Measurements from ENCODE around the gene CCN2. TPM values are rescaled to one million over a fixed set of nuclear protein-coding genes. Genes with fewer than 3 reads are reported as not detected.

CCN2 gene, protein sequence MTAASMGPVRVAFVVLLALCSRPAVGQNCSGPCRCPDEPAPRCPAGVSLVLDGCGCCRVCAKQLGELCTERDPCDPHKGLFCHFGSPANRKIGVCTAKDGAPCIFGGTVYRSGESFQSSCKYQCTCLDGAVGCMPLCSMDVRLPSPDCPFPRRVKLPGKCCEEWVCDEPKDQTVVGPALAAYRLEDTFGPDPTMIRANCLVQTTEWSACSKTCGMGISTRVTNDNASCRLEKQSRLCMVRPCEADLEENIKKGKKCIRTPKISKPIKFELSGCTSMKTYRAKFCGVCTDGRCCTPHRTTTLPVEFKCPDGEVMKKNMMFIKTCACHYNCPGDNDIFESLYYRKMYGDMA
- total RNA-seq: 10 to 100 TPM; 17.1 to 39.7 (median 39.4) TPM
- long read RNA-seq, donor 1, transcript CTGF-201 (5 exons, 2,339 nt): major isoform, 96 of 114 reads
- long read RNA-seq, donor 1, partial matches to known transcripts: 12 of 114 reads
- long read RNA-seq, donor 1, other reads (novel, unspliced or antisense): 6 of 114 reads
- long read RNA-seq, donor 2, transcript CTGF-201 (5 exons, 2,339 nt): major isoform, 80 of 85 reads
- long read RNA-seq, donor 2, partial matches to known transcripts: 1 of 85 reads
- long read RNA-seq, donor 2, other reads (novel, unspliced or antisense): 4 of 85 reads

DNA sequence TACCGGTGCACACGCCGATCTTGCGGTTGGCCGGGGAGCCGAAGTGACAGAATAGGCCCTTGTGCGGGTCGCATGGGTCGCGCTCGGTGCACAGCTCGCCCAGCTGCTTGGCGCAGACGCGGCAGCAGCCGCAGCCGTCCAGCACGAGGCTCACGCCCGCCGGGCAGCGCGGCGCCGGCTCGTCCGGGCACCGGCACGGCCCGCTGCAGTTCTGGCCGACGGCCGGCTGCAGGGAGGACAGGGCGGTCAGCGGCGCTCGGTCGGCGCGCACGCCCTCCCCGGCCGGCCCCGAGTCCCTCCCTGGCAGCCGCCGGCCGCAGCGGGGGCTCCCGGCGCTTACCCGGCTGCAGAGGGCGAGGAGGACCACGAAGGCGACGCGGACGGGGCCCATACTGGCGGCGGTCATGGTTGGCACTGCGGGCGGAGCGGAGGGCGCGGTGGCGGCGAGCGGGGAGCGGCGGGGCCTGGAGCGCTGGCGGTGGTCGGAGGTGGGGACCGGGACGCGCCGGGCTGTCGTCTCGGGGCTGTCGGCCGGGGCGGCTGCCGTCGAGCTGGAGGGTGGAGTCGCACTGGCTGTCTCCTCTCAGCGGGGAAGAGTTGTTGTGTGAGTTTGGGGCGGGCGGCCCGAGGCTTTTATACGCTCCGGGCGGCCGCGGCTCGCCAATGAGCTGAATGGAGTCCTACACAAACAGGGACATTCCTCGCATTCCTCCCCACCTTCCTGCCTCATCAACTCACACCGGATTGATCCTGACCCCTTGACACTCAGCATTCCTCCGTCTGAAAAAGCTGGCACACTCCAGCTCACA lies at the start of gene CCN2:
Gene CCN2, minus strand, starts transcription at position 606 of the 809 bp plus-strand sequence. Its CDS starts 200 bp downstream, at position 406.
- DNase-seq (peak; percentile 74 to 87 (median 81)), ATAC-seq (peak; percentile 63)
- Histone ChIP-seq H3K4me1 (ENCODE audit: low read depth) (peaks cover 27% of the 10 kb centered on the region), H3K9me3 (no peaks in the 10 kb centered on the region), H3K36me3 (ENCODE audit: low read depth) (no peaks in the 10 kb centered on the region), H3K4me3 (peak within 1 kb of the TSS; percentile 58)
- TF ChIP-seq, protein P1, sequence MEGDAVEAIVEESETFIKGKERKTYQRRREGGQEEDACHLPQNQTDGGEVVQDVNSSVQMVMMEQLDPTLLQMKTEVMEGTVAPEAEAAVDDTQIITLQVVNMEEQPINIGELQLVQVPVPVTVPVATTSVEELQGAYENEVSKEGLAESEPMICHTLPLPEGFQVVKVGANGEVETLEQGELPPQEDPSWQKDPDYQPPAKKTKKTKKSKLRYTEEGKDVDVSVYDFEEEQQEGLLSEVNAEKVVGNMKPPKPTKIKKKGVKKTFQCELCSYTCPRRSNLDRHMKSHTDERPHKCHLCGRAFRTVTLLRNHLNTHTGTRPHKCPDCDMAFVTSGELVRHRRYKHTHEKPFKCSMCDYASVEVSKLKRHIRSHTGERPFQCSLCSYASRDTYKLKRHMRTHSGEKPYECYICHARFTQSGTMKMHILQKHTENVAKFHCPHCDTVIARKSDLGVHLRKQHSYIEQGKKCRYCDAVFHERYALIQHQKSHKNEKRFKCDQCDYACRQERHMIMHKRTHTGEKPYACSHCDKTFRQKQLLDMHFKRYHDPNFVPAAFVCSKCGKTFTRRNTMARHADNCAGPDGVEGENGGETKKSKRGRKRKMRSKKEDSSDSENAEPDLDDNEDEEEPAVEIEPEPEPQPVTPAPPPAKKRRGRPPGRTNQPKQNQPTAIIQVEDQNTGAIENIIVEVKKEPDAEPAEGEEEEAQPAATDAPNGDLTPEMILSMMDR (IDR thresholded peaks at IDR 0.05): no peak
- intact Hi-C loops (cut with DNase I, micrococcal nuclease): no loop called here

DNA sequence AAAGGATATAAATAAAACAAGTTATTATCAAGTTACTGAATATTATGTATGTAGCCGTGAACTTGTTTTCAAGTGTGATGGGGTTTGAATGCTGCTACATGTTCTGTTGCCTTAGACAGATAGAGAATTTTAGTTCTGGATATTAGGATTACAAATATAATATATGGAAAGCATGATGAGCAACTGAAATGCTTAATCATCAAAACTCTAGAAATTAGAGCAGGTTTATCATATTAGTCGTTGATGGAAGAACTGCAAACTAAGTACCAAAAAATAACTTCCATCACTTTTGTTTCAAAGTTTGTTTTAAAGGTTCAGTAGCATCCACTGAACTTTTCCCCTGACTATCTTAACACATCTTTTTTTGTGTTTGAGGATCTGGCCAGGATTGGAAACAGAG lies 49.1 kb upstream of the CCN2 start:
- H3K36me3 ChIP-seq (ENCODE audit: low read depth): no peaks in the 10 kb centered on the region
- intact Hi-C loops (cut with DNase I, micrococcal nuclease): no loop called here
- peaks cover 14% of the 10 kb centered on the region for H3K9me3 ChIP-seq
- DNase-seq: no peak
- TF ChIP-seq, protein P1 (IDR thresholded peaks at IDR 0.05): no peak
- ATAC-seq: no peak
- peaks cover 12% of the 10 kb centered on the region for H3K4me1 ChIP-seq (ENCODE audit: low read depth)
- no peak overlapping the region for H3K4me3 ChIP-seq

DNA sequence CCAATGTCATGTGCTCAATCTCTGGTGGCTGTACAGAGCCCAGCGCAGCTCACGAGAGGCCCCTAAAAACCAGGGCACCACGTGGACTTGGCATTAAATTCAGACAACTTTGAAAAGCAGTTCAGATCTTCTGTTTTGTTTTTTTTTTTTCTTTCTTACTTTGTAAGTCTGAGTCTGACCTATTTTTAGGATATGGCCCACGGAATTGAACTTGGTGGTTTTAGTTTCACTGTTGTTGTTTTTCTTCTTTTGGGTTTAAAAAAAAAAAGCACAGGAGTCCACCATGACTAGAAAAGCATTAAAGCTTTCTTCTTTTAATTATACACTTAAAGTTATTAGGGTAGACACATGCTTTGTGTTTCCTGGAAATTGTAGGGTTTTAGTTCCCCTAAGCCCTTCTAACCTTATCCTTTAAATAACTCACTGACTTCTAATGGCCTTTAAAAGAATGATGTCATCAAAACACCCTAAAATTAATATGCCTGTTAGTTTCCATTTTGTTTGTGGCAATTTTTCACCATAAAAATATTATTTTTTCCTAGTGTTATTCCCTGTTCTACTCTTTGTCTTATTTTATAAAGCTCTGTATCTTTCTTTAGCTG lies 48.5 kb upstream of the CCN2 start:
- ATAC-seq (no peak), DNase-seq (no peak)
- intact Hi-C loops (cut with DNase I, micrococcal nuclease): no loop called here
- peaks cover 14% of the 10 kb centered on the region for H3K9me3 ChIP-seq
- TF ChIP-seq, protein P1 (IDR thresholded peaks at IDR 0.05): no peak
- no peaks in the 10 kb centered on the region for H3K36me3 ChIP-seq (ENCODE audit: low read depth)
- H3K4me3 ChIP-seq: no peak overlapping the region
- peaks cover 10% of the 10 kb centered on the region for H3K4me1 ChIP-seq (ENCODE audit: low read depth)

DNA sequence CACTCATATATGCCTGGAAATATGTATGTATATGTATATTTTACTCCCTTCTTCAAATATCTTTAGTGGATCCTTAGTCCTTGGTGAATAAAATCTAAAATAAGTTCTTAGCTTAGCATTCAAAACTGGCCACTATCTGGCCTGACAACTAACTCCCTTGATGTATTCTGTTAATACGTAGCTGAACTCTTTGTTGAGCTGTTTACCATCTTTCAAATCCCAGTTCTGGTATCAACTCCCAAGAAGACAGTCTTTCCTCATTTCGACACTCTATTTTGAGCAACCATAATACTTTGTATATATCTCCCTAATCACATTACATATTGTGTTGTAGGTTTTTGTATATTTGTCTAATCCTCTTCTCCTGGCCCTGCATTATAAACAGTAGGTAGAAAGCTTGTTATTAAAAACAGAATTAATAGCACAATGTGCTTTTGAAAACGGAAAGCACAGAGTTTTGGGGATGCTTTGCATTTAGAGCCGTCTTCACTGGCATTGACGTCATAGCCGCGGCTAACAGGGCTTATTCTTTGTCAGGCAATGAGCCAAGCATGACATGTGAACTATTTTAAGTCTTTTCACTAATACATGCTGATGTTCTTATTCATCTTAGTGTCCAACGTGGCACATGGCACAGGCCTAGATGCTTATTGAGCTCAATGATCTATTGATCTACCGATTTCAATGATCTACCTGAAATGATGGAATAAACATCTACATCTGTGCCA lies 47.2 kb upstream of the CCN2 start:
- peaks cover 7% of the 10 kb centered on the region for H3K4me1 ChIP-seq (ENCODE audit: low read depth)
- TF ChIP-seq, protein P1 (IDR thresholded peaks at IDR 0.05): no peak
- no peak for ATAC-seq
- no peak overlapping the region for H3K4me3 ChIP-seq
- intact Hi-C loops (cut with DNase I, micrococcal nuclease): no loop called here
- no peak for DNase-seq
- peaks cover 3% of the 10 kb centered on the region for H3K9me3 ChIP-seq
- H3K36me3 ChIP-seq (ENCODE audit: low read depth): no peaks in the 10 kb centered on the region
